ENCODE results near the gene ZNF285.
"Not testable (repeated sequence)": the region's sequence is repeated elsewhere in the genome, so short reads cannot be mapped to it uniquely, and the experiment has no call there.

ZNF285 gene

GRCh38 chr19:44344255-44344654 lies 57.2 kb downstream of the ZNF285 start:
- in situ Hi-C loops (cut with MboI; ENCODE audit: low pct_unique_long_range_greater_than_20kb, low sequenced_read_pairs, unreplicated experiment): no loop called here
- DNase-seq (ENCODE audit: low spot score): no peak
- TF ChIP-seq, protein P1, sequence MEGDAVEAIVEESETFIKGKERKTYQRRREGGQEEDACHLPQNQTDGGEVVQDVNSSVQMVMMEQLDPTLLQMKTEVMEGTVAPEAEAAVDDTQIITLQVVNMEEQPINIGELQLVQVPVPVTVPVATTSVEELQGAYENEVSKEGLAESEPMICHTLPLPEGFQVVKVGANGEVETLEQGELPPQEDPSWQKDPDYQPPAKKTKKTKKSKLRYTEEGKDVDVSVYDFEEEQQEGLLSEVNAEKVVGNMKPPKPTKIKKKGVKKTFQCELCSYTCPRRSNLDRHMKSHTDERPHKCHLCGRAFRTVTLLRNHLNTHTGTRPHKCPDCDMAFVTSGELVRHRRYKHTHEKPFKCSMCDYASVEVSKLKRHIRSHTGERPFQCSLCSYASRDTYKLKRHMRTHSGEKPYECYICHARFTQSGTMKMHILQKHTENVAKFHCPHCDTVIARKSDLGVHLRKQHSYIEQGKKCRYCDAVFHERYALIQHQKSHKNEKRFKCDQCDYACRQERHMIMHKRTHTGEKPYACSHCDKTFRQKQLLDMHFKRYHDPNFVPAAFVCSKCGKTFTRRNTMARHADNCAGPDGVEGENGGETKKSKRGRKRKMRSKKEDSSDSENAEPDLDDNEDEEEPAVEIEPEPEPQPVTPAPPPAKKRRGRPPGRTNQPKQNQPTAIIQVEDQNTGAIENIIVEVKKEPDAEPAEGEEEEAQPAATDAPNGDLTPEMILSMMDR (IDR thresholded peaks at IDR 0.05; ENCODE audit: extremely low read depth, insufficient read depth, missing control alignments): no peak

- TF ChIP-seq, protein P1 (IDR thresholded peaks at IDR 0.05; ENCODE audit: extremely low read depth, insufficient read depth, missing control alignments): no peak
- in situ Hi-C loops (cut with MboI; ENCODE audit: low pct_unique_long_range_greater_than_20kb, low sequenced_read_pairs, unreplicated experiment): no loop called here
- no peak for DNase-seq (ENCODE audit: low spot score)
Measured at GRCh38 chr19:44341794-44342193, 59.6 kb downstream of the ZNF285 start.

GRCh38 chr19:44334639-44335038 lies 66.8 kb downstream of the ZNF285 start:
- in situ Hi-C loops (cut with MboI; ENCODE audit: low pct_unique_long_range_greater_than_20kb, low sequenced_read_pairs, unreplicated experiment); DNase-seq (ENCODE audit: low spot score): not testable (repeated sequence)
